Gastroesophageal sphincter (tissue), 4 donors: ENCODE data around the gene MAP3K14. TPM values are rescaled to one million over a fixed set of nuclear protein-coding genes. Genes with fewer than 3 reads are reported as not detected.

ENCODE experiments used
- ATAC-seq: fragments of 150-250 bp; one replicate; pipeline ENCODE4 v1.9.1; 2016; ENCODE audit warnings: mild to moderate bottlenecking, moderate library complexity
- H3K27ac ChIP-seq, 4 donors: fragments of 200-600 bp; sonication (generic) in 3 of 4; 1 replicate in 3 of 4; 2 replicates in 1 of 4; pipeline ENCODE4 v1.5.1; 2016 to 2019
- H3K27me3 ChIP-seq: fragments of 200-600 bp; sonication (generic); one replicate; pipeline ENCODE4 v1.5.1; 2019
- H3K36me3 ChIP-seq, 2 donors: fragments of 200-600 bp; sonication (generic); one replicate each; pipeline ENCODE4 v1.5.1; 2019; ENCODE audit warnings: control low read depth in 1 of 2
- H3K4me1 ChIP-seq, 3 donors: fragments of 200-600 bp; sonication (generic); 1 replicate in 2 of 3; 2 replicates in 1 of 3; pipeline ENCODE4 v1.5.1; 2016 to 2019; ENCODE audit warnings: control low read depth in 2 of 3
- H3K4me3 ChIP-seq, 2 donors: fragments of 200-600 bp; sonication (generic); one replicate each; pipeline ENCODE4 v1.5.1; 2019; ENCODE audit warnings: mild to moderate bottlenecking in 1 of 2, moderate library complexity in 1 of 2
- H3K9me3 ChIP-seq, 3 donors: fragments of 200-600 bp; sonication (generic); one replicate each; pipeline ENCODE4 v1.5.1; 2017 to 2019; ENCODE audit warnings: control low read depth in 2 of 3
- EP300 ChIP-seq: sonication (generic); formaldehyde crosslinking; IDR thresholded peaks from one replicate; pipeline ENCODE4 v1.6.1; 2017; ENCODE audit warnings: antibody characterized with exemption, mild to moderate bottlenecking
- POLR2A ChIP-seq, 2 donors: fragments of 450-650 bp; IDR thresholded peaks; one replicate each; pipeline ENCODE4 v1.6.1; 2017; ENCODE audit warnings: antibody characterized with exemption in 2 of 2, mild to moderate bottlenecking in 2 of 2, moderate library complexity in 1 of 2
- POLR2AphosphoS5 ChIP-seq: sonication (generic); formaldehyde crosslinking; IDR thresholded peaks from one replicate; pipeline ENCODE4 v1.6.1; 2017; ENCODE audit warnings: antibody characterized with exemption
- WGBS, 2 donors: methylation state at CpG; one replicate each; pipeline ENCODE4 v1.1.5; 2018; ENCODE audit warnings: low coverage in 1 of 2; 5-methylcytosine and 5-hydroxymethylcytosine counted together
- total RNA-seq, 4 donors: library from RNA; depleted of rRNA; stranded (reverse); fragments of >200 nt; gene quantifications; one replicate each; pipeline ENCODE4 v1.1.0, GENCODE V29; 2016
- TF ChIP-seq, protein P1 (sequence below), 4 experiments: fragments of 200-600 bp in 2 of 4; fragments of 450-650 bp in 2 of 4; sonication (generic) in 1 of 4; IDR thresholded peaks; one replicate each; pipeline ENCODE4 v1.5.1; 2017 to 2019; ENCODE audit warnings: antibody characterized with exemption in 4 of 4, mild to moderate bottlenecking in 2 of 4, moderate library complexity in 2 of 4

Gene MAP3K14
- total RNA-seq, 4 donors from 2014 or later: 8.5 to 17.5 (median 13.5) TPM

DNA sequence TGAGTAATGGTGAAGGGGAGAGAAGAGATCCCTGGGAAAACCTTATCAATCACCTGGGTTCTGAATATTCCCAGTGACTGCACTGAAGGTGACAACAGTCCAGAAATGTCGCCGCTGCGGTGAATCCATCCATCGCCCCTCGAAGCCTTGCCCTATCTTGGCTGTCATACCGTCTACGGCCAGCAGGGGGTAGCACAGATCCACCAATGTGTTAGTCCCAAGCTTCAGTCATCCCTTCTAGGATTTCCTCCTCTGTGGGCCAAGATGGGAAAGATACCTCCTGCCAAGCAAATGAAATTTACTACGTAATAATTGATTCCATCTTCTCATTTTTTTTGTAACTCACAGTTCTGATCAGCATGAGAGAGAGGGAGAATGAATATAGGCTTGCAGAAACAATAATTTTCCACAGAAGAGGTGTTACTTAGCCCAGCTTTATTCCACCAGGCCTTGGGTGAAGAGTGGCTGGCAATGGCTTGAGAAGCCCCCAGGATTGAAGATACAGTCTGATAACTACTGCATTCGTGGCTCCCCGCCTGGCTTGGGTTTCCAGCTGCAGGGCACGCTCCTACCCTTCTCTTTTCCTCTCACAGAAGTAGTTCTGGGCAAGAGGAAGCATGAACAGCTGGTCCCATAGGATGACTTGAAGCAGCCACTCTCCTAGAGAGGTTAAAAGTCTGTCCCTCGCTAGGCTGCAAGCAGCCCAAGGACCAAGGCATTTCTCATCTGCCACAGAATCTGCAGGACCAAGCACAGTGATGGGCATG is 97.7 kb downstream of the MAP3K14 start:
- WGBS, 2 donors: 2 to 10% methylated on average over 7 of the region's 12 CpGs
- ATAC-seq: peak; percentile 75
- TF ChIP-seq, protein P1, sequence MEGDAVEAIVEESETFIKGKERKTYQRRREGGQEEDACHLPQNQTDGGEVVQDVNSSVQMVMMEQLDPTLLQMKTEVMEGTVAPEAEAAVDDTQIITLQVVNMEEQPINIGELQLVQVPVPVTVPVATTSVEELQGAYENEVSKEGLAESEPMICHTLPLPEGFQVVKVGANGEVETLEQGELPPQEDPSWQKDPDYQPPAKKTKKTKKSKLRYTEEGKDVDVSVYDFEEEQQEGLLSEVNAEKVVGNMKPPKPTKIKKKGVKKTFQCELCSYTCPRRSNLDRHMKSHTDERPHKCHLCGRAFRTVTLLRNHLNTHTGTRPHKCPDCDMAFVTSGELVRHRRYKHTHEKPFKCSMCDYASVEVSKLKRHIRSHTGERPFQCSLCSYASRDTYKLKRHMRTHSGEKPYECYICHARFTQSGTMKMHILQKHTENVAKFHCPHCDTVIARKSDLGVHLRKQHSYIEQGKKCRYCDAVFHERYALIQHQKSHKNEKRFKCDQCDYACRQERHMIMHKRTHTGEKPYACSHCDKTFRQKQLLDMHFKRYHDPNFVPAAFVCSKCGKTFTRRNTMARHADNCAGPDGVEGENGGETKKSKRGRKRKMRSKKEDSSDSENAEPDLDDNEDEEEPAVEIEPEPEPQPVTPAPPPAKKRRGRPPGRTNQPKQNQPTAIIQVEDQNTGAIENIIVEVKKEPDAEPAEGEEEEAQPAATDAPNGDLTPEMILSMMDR (IDR thresholded peaks at IDR 0.05): peak in 3 of 4 experiments; percentile 94 to 99 (median 99)
- TF ChIP-seq POLR2AphosphoS5 (no peak), EP300 (no peak), POLR2A (IDR thresholded peaks at IDR 0.05) (no peak)
- H3K4me1 ChIP-seq: peaks cover 0 to 39% (median 6%) of the 10 kb centered on the region in 3 donors
- peak overlapping the region in 1 of 4 donors; percentile 44 for H3K27ac ChIP-seq
- no peak overlapping the region for H3K4me3 ChIP-seq
- no peaks in the 10 kb centered on the region for H3K9me3 ChIP-seq
- peaks cover 36% of the 10 kb centered on the region for H3K27me3 ChIP-seq
- no peaks in the 10 kb centered on the region for H3K36me3 ChIP-seq

Other genes starting within 250 kb of the MAP3K14 start
- gene PLCD3, start 184.5 kb downstream of the MAP3K14 start, total RNA-seq: 100 to 1,000 TPM in 2 of 4 donors, 10 to 100 TPM in 2; 50.4 to 147 (median 81.8) TPM
- gene ACBD4, start 181.3 kb downstream of the MAP3K14 start, total RNA-seq: 10 to 100 TPM; 15.0 to 28.8 (median 23.5) TPM
- 10 to 100 TPM; 48.3 to 56.3 (median 53.8) TPM for gene HEXIM1, start 168.5 kb downstream of the MAP3K14 start, total RNA-seq
- 10 to 100 TPM in 1 of 4 donors, 1 to 10 TPM in 3; 3.8 to 11.1 (median 8.6) TPM for gene HEXIM2, start 155.1 kb downstream of the MAP3K14 start, total RNA-seq
- gene FMNL1, start 95.1 kb downstream of the MAP3K14 start, total RNA-seq: 10 to 100 TPM; 12.0 to 21.9 (median 14.9) TPM
- not detected for gene SPATA32, start 54.9 kb downstream of the MAP3K14 start, total RNA-seq
- 10 to 100 TPM; 11.6 to 18.1 (median 12.8) TPM for gene ARHGAP27, start 115.8 kb upstream of the MAP3K14 start, total RNA-seq
- 10 to 100 TPM; 17.8 to 36.5 (median 29.2) TPM for gene PLEKHM1, start 173.7 kb upstream of the MAP3K14 start, total RNA-seq